Measurements from ENCODE around the gene VPS52. TPM values are rescaled to one million over a fixed set of nuclear protein-coding genes. Genes with fewer than 3 reads are reported as not detected.

Gene VPS52
- total RNA-seq, 1 donor from 2014 or later = 47.5 TPM

DNA sequence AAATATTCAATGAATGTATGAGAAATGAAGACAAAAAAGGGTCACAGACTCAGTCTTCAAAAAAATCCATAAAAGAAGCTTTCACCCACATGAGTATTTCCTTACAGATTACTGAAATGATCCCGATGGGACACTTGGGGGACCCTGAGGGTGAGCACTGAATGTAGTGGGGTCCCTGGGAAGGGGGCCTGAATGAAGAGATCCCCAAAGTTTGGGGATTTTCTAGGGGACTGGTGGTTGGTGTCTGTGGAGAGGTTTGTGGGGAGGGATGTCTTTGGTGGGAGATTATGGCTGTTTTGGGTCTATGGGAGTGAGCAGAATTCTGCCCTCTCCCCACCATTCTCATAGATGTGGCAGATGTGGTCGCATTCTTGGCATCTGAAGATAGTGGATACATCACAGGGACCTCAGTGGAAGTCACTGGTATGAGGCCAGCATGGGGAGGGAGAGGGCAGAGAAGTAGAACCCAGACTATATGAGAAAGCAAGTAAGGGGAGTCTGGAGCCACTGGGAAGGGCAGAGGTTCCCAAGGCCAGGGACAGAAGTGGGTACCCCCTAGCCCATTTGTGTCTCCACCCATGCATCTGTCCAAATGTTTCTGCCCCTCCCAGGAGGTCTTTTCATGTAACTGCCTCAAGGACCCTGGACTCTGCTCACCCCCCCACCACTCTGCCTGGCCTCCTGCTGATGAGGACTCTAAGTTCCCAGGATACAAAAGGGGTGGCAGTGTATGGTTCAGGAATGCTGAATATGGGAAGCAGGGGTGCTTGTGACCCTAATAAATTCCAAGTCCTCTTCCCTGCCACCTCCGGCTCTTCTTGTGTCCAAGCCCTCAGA, 65.4 kb downstream of the VPS52 start:
- intact Hi-C loops (cut with DNase I) = no loop called here
- no peaks in the 10 kb centered on the region for H3K9me3 ChIP-seq
- no peak overlapping the region for H3K4me3 ChIP-seq
- no peak overlapping the region for H3K27ac ChIP-seq
- ATAC-seq (no peak), DNase-seq (no peak)
- H3K4me1 ChIP-seq = peaks cover 39% of the 10 kb centered on the region
- H3K36me3 ChIP-seq = peaks cover 38% of the 10 kb centered on the region
- TF ChIP-seq, protein P1, sequence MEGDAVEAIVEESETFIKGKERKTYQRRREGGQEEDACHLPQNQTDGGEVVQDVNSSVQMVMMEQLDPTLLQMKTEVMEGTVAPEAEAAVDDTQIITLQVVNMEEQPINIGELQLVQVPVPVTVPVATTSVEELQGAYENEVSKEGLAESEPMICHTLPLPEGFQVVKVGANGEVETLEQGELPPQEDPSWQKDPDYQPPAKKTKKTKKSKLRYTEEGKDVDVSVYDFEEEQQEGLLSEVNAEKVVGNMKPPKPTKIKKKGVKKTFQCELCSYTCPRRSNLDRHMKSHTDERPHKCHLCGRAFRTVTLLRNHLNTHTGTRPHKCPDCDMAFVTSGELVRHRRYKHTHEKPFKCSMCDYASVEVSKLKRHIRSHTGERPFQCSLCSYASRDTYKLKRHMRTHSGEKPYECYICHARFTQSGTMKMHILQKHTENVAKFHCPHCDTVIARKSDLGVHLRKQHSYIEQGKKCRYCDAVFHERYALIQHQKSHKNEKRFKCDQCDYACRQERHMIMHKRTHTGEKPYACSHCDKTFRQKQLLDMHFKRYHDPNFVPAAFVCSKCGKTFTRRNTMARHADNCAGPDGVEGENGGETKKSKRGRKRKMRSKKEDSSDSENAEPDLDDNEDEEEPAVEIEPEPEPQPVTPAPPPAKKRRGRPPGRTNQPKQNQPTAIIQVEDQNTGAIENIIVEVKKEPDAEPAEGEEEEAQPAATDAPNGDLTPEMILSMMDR (IDR thresholded peaks at IDR 0.05) = no peak
- no peaks in the 10 kb centered on the region for H3K27me3 ChIP-seq

DNA sequence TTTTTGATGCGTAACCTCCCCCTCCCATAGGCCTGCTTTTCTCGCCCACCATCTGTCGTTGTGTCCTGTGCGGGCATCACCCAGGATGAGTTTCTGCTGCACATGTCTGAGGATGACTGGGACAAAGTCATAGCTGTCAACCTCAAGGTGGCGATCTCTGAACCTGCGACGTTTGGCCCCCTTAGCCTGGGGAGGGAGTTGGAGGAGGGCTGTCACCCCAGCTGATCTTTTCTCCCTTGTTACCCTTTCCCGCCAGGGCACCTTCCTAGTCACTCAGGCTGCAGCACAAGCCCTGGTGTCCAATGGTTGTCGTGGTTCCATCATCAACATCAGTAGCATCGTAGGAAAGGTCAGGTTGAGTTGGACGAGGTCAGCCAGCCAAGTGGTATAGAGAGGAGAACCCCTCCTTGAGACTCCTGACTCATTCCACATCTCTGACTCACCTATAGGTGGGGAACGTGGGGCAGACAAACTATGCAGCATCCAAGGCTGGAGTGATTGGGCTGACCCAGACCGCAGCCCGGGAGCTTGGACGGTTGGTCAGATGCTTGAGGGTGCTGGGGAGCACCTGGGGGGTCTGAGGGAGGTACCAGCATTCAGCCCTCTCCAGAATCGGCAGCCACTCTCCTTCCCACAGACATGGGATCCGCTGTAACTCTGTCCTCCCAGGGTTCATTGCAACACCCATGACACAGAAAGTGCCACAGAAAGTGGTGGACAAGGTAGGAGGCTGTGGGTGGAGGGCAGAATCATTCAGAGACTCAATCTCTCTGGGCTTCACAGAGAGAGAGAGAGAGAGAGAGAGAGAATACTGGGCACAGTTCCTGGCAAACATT, 66.3 kb downstream of the VPS52 start:
- intact Hi-C loops (cut with DNase I) = no loop called here
- H3K27ac ChIP-seq = peak overlapping the region; percentile 68
- no peak for DNase-seq

DNA sequence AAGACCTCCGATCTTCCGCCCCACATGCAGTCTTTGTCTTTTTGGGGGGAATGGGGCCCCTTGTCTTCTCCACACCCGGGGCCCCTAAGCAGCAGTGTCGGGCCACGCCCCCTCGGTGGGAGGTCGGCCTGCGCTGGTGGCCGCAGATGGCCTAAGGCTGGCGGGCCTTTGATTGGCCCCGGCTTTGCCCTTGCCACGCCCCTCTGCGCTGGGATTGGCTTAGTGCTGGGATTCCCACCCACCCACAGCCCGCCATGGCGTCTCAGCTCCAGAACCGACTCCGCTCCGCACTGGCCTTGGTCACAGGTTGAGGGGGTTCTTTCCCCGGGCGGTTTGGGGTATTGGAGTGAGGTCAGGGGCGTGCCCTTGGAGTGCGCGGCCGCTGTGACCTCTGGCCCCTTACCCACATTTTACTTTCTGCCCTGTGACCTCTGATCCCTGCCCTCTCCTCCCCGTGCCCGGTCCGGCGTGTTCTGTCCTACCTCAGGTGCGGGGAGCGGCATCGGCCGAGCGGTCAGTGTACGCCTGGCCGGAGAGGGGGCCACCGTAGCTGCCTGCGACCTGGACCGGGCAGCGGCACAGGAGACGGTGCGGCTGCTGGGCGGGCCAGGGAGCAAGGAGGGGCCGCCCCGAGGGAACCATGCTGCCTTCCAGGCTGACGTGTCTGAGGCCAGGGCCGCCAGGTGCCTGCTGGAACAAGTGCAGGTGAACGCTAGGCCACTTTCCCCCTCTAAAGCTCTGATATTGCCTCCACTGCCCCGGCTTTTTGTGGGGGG, 67.1 kb downstream of the VPS52 start, which contains the start of gene HSD17B8:
TSS of gene HSD17B8 (plus strand) at position 241 of the 776 bp plus-strand sequence. CDS start at position 255, 14 bp downstream.
- no peaks in the 10 kb centered on the region for H3K9me3 ChIP-seq
- H3K4me3 ChIP-seq = peak within 1 kb of the TSS; percentile 82
- no peaks in the 10 kb centered on the region for H3K27me3 ChIP-seq
- H3K4me1 ChIP-seq = peaks cover 39% of the 10 kb centered on the region
- peaks cover 27% of the 10 kb centered on the region for H3K36me3 ChIP-seq
- DNase-seq (peak; percentile 98), ATAC-seq (peak; percentile 79)
- peak within 1 kb of the TSS; percentile 68 for H3K27ac ChIP-seq
- intact Hi-C loops (cut with DNase I) = no loop called here
- TF ChIP-seq, protein P1 (IDR thresholded peaks at IDR 0.05) = no peak

More for the DNA sequence above, 66.3 kb downstream of the VPS52 start:
- TF ChIP-seq, protein P1 (IDR thresholded peaks at IDR 0.05) = no peak
- Histone ChIP-seq H3K9me3 (no peaks in the 10 kb centered on the region), H3K36me3 (peaks cover 35% of the 10 kb centered on the region), H3K4me3 (peak overlapping the region; percentile 82), H3K4me1 (peaks cover 39% of the 10 kb centered on the region), H3K27me3 (no peaks in the 10 kb centered on the region)
- no peak for ATAC-seq

DNA sequence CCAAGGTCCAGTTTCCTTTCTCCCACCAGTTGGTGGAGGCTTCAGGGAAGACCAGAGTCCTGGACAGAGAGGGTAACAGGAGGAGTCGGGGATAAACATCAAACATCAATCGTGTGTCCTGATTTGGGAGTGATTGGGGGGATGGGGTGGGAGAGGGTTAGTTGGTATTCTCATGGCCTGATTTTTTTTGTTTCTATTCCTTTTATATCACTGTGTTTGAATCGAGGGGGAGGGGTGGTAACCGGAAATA, 67.6 kb downstream of the VPS52 start:
- Histone ChIP-seq H3K4me3 (peak overlapping the region; percentile 82), H3K36me3 (peaks cover 23% of the 10 kb centered on the region), H3K27ac (no peak overlapping the region), H3K27me3 (no peaks in the 10 kb centered on the region), H3K4me1 (peaks cover 38% of the 10 kb centered on the region), H3K9me3 (no peaks in the 10 kb centered on the region)
- no peak for ATAC-seq
- intact Hi-C loops (cut with DNase I) = no loop called here
- no peak for DNase-seq
- TF ChIP-seq, protein P1 (IDR thresholded peaks at IDR 0.05) = no peak

DNA sequence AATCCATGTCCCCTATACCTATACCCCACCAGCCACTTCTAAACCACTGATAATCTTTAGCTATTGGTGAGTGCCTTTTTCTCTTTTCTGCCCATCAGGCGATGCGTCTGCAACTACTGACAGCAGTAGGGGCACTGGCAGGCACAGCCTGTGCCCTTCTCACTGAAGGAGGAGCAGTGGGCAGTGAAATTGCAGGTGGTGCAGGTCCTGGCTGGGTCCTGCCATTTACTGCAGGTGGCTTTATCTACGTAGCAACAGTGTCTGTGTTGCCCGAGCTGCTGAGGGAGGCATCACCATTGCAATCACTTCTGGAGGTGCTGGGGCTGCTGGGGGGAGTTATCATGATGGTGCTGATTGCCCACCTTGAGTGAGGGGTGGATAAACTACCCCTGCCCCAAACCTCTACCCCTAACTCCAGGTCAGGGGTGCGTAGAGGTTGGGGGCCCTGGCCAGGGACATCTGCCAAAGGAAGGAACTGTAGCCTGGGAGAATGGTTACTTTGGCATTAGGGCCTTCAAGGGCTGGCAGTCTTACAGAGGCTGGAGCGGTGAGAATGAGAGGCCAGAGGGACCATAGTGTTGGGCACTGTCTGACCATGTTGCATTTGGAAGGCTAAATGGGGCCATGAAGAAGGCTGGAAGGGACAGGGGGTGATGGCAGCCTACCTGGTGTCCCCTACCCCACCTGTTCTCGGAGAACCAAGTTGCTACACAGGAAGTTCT, 68.1 kb downstream of the VPS52 start:
- Histone ChIP-seq H3K4me1 (peaks cover 40% of the 10 kb centered on the region), H3K27ac (no peak overlapping the region), H3K36me3 (peaks cover 23% of the 10 kb centered on the region), H3K9me3 (no peaks in the 10 kb centered on the region), H3K27me3 (no peaks in the 10 kb centered on the region), H3K4me3 (no peak overlapping the region)
- TF ChIP-seq, protein P1 (IDR thresholded peaks at IDR 0.05) = no peak
- intact Hi-C loops (cut with DNase I) = no loop called here
- ATAC-seq (no peak), DNase-seq (no peak)
